ENCODE results near the gene DUOX2.
"Not testable (repeated sequence)": the region's sequence is repeated elsewhere in the genome, so short reads cannot be mapped to it uniquely, and the experiment has no call there.

DUOX2 gene

GRCh38 chr15:45077391-45077790 is 36.6 kb downstream of the DUOX2 start:
- H3K36me3 ChIP-seq (ENCODE audit: insufficient read depth, low read length); H3K9me3 ChIP-seq (ENCODE audit: low read length); H2AFZ ChIP-seq (ENCODE audit: low read length); H3K27me3 ChIP-seq (ENCODE audit: insufficient read depth, low read length); H3K9me2 ChIP-seq (ENCODE audit: low read depth, low read length); H3K9ac ChIP-seq (ENCODE audit: low read length); H3K79me2 ChIP-seq (ENCODE audit: insufficient read depth, low read length); H3K27ac ChIP-seq (ENCODE audit: low read depth, low read length, poor library complexity, severe bottlenecking); H3F3A ChIP-seq (ENCODE audit: insufficient read depth, low read length); H3K4me2 ChIP-seq (ENCODE audit: low read length); H3K4me1 ChIP-seq (ENCODE audit: insufficient read depth, low read length, severe bottlenecking); H3K4me3 ChIP-seq (ENCODE audit: low read depth, low read length, poor library complexity, severe bottlenecking); H4K20me1 ChIP-seq (ENCODE audit: insufficient read depth, low read length): not testable (repeated sequence)

- not testable (repeated sequence) for H3K4me2 ChIP-seq (ENCODE audit: low read length); H4K20me1 ChIP-seq (ENCODE audit: insufficient read depth, low read length); H3K9me2 ChIP-seq (ENCODE audit: low read depth, low read length)
Measured at GRCh38 chr15:45075440-45076320, 38.3 kb downstream of the DUOX2 start.

GRCh38 chr15:45073602-45074001 is 40.4 kb downstream of the DUOX2 start:
- not testable (repeated sequence) for H3K9me3 ChIP-seq (ENCODE audit: low read length); H3K9me2 ChIP-seq (ENCODE audit: low read depth, low read length); H3K79me2 ChIP-seq (ENCODE audit: insufficient read depth, low read length); H3K4me1 ChIP-seq (ENCODE audit: insufficient read depth, low read length, severe bottlenecking); H3F3A ChIP-seq (ENCODE audit: insufficient read depth, low read length); H3K4me2 ChIP-seq (ENCODE audit: low read length); H3K9ac ChIP-seq (ENCODE audit: low read length); H3K27me3 ChIP-seq (ENCODE audit: insufficient read depth, low read length); H3K4me3 ChIP-seq (ENCODE audit: low read depth, low read length, poor library complexity, severe bottlenecking); H3K27ac ChIP-seq (ENCODE audit: low read depth, low read length, poor library complexity, severe bottlenecking); H4K20me1 ChIP-seq (ENCODE audit: insufficient read depth, low read length); H2AFZ ChIP-seq (ENCODE audit: low read length)
- H3K36me3 ChIP-seq (ENCODE audit: insufficient read depth, low read length) = peaks cover 14% of the 10 kb centered on the region; the same call in 1 of the 2 replicates

More at GRCh38 chr15:45075440-45076320, 38.3 kb downstream of the DUOX2 start:
- H3K9me3 ChIP-seq (ENCODE audit: low read length); H3K27me3 ChIP-seq (ENCODE audit: insufficient read depth, low read length); H3K4me3 ChIP-seq (ENCODE audit: low read depth, low read length, poor library complexity, severe bottlenecking); H3F3A ChIP-seq (ENCODE audit: insufficient read depth, low read length); H3K27ac ChIP-seq (ENCODE audit: low read depth, low read length, poor library complexity, severe bottlenecking); H3K79me2 ChIP-seq (ENCODE audit: insufficient read depth, low read length); H3K36me3 ChIP-seq (ENCODE audit: insufficient read depth, low read length); H2AFZ ChIP-seq (ENCODE audit: low read length); H3K4me1 ChIP-seq (ENCODE audit: insufficient read depth, low read length, severe bottlenecking); H3K9ac ChIP-seq (ENCODE audit: low read length): not testable (repeated sequence)

- not testable (repeated sequence) for H3F3A ChIP-seq (ENCODE audit: insufficient read depth, low read length); H3K4me3 ChIP-seq (ENCODE audit: low read depth, low read length, poor library complexity, severe bottlenecking); H3K9ac ChIP-seq (ENCODE audit: low read length); H3K27ac ChIP-seq (ENCODE audit: low read depth, low read length, poor library complexity, severe bottlenecking); H3K27me3 ChIP-seq (ENCODE audit: insufficient read depth, low read length); H3K79me2 ChIP-seq (ENCODE audit: insufficient read depth, low read length); H3K9me3 ChIP-seq (ENCODE audit: low read length); H2AFZ ChIP-seq (ENCODE audit: low read length); H3K9me2 ChIP-seq (ENCODE audit: low read depth, low read length); H3K4me2 ChIP-seq (ENCODE audit: low read length); H4K20me1 ChIP-seq (ENCODE audit: insufficient read depth, low read length); H3K4me1 ChIP-seq (ENCODE audit: insufficient read depth, low read length, severe bottlenecking)
- H3K36me3 ChIP-seq (ENCODE audit: insufficient read depth, low read length) = peaks cover 17% of the 10 kb centered on the region; the same call in 1 of the 2 replicates
Measured at GRCh38 chr15:45069942-45070360, 44.0 kb downstream of the DUOX2 start.

- Histone ChIP-seq H3F3A (ENCODE audit: insufficient read depth, low read length) (no peaks in the 10 kb centered on the region), H2AFZ (ENCODE audit: low read length) (no peak overlapping the region), H3K36me3 (ENCODE audit: insufficient read depth, low read length) (peaks cover 14% of the 10 kb centered on the region; the same call in 1 of the 2 replicates), H3K4me2 (ENCODE audit: low read length) (no peak overlapping the region), H3K4me3 (ENCODE audit: low read depth, low read length, poor library complexity, severe bottlenecking) (no peak overlapping the region), H3K9ac (ENCODE audit: low read length) (no peak overlapping the region), H3K27ac (ENCODE audit: low read depth, low read length, poor library complexity, severe bottlenecking) (no peak overlapping the region), H4K20me1 (ENCODE audit: insufficient read depth, low read length) (no peaks in the 10 kb centered on the region), H3K4me1 (ENCODE audit: insufficient read depth, low read length, severe bottlenecking) (no peaks in the 10 kb centered on the region), H3K9me2 (ENCODE audit: low read depth, low read length) (no peaks in the 10 kb centered on the region), H3K27me3 (ENCODE audit: insufficient read depth, low read length) (no peaks in the 10 kb centered on the region), H3K79me2 (ENCODE audit: insufficient read depth, low read length) (no peaks in the 10 kb centered on the region), H3K9me3 (ENCODE audit: low read length) (no peaks in the 10 kb centered on the region)
- TF ChIP-seq CTCF (IDR thresholded peaks at IDR 0.05; ENCODE audit: low read length) (no peak), EZH2 (IDR thresholded peaks at IDR 0.05; ENCODE audit: borderline replicate concordance, low read length) (no peak)
Measured at GRCh38 chr15:45064386-45064785, 49.6 kb downstream of the DUOX2 start.

- not testable (repeated sequence) for H3K4me3 ChIP-seq (ENCODE audit: low read depth, low read length, poor library complexity, severe bottlenecking); H3K27me3 ChIP-seq (ENCODE audit: insufficient read depth, low read length); H3K9ac ChIP-seq (ENCODE audit: low read length); H3K4me1 ChIP-seq (ENCODE audit: insufficient read depth, low read length, severe bottlenecking); H2AFZ ChIP-seq (ENCODE audit: low read length); H3K79me2 ChIP-seq (ENCODE audit: insufficient read depth, low read length); H4K20me1 ChIP-seq (ENCODE audit: insufficient read depth, low read length); H3K27ac ChIP-seq (ENCODE audit: low read depth, low read length, poor library complexity, severe bottlenecking); H3F3A ChIP-seq (ENCODE audit: insufficient read depth, low read length); H3K9me2 ChIP-seq (ENCODE audit: low read depth, low read length); H3K4me2 ChIP-seq (ENCODE audit: low read length)
- peaks cover 11% of the 10 kb centered on the region for H3K9me3 ChIP-seq (ENCODE audit: low read length)
- H3K36me3 ChIP-seq (ENCODE audit: insufficient read depth, low read length) = peaks cover 18% of the 10 kb centered on the region
Measured at GRCh38 chr15:45062301-45062700, 51.7 kb downstream of the DUOX2 start.

All from OCI-LY1 (cell line).